Right lobe of liver (tissue), 4 donors: ENCODE data around the gene PCSK7.

Experiments
- POLR2A ChIP-seq: fragments of 450-650 bp; IDR thresholded peaks from one replicate; pipeline ENCODE4 v1.6.1; 2017; ENCODE audit warnings: antibody characterized with exemption, mild to moderate bottlenecking
- TF ChIP-seq, protein P1 (sequence below), 4 donors: fragments of 200-600 bp in 3 of 4; fragments of 450-650 bp in 1 of 4; IDR thresholded peaks; one replicate each; pipeline versions ENCODE4 v1.5.1 to v1.8.0; 2016 to 2022; ENCODE audit warnings: antibody characterized with exemption in 4 of 4, mild to moderate bottlenecking in 2 of 4
- donor health status: DM: no; HTN: no; CAD: no.
- donor health status: DM: no; HTN: no; CAD: no.
- donor health status: DM: no; HTN: yes; CAD: no.

DNA sequence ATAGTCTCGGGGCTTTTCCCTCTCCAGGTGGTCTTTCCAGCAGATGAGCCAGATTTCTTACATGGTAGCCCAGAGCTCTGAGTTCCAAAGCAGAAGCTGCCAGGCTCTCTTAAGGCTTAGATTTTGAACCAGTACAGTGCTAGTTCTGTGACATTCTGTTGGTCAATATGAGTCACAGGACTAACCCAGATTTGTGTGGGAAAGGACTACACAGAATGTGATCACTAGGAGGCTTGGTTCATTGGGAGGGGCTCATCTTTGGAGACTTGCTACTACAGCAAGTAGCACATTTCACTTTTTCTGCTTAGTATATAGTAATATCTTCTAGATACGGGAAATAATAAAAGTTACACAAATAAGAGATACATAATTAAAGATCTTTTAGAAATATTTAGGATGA, 24.7 kb upstream of the PCSK7 start:
- TF ChIP-seq, protein P1, sequence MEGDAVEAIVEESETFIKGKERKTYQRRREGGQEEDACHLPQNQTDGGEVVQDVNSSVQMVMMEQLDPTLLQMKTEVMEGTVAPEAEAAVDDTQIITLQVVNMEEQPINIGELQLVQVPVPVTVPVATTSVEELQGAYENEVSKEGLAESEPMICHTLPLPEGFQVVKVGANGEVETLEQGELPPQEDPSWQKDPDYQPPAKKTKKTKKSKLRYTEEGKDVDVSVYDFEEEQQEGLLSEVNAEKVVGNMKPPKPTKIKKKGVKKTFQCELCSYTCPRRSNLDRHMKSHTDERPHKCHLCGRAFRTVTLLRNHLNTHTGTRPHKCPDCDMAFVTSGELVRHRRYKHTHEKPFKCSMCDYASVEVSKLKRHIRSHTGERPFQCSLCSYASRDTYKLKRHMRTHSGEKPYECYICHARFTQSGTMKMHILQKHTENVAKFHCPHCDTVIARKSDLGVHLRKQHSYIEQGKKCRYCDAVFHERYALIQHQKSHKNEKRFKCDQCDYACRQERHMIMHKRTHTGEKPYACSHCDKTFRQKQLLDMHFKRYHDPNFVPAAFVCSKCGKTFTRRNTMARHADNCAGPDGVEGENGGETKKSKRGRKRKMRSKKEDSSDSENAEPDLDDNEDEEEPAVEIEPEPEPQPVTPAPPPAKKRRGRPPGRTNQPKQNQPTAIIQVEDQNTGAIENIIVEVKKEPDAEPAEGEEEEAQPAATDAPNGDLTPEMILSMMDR (IDR thresholded peaks at IDR 0.05), result no peak
- TF ChIP-seq POLR2A, result no peak
